HepG2 (cell line): Measurements from ENCODE around the gene DCUN1D2. TPM values are rescaled to one million over a fixed set of nuclear protein-coding genes. Genes with fewer than 3 reads are reported as not detected.
A peak's percentile ranks its signal among the peaks of the same experiment; 100 is the strongest.

ENCODE experiments used
- ARID5B ChIP-seq: IDR thresholded peaks from 2 replicates; pipeline ENCODE4 v1.4.0; 2020; ENCODE audit warnings: mild to moderate bottlenecking, missing genetic modification reagents
- ESRRA ChIP-seq: sonication (generic); formaldehyde crosslinking; IDR thresholded peaks from 2 replicates; pipeline ENCODE4 v1.5.1; 2020; ENCODE audit warnings: mild to moderate bottlenecking, low read depth, missing genetic modification reagents
- FOXP1 ChIP-seq, 2 experiments: fragments of 450-650 bp in 1 of 2; IDR thresholded peaks; 2 replicates each; pipeline ENCODE4 v1.6.1; 2017 to 2018; ENCODE audit warnings: antibody characterized with exemption in 1 of 2
- HDAC1 ChIP-seq: sonication (generic); formaldehyde crosslinking; IDR thresholded peaks from 2 replicates; pipeline ENCODE4 v1.5.1; 2020; ENCODE audit warnings: mild to moderate bottlenecking, missing genetic modification reagents
- HMGXB3 ChIP-seq: sonication (generic); formaldehyde crosslinking; IDR thresholded peaks from 2 replicates; pipeline ENCODE4 v1.4.0; 2020; ENCODE audit warnings: missing genetic modification reagents, borderline replicate concordance
- KDM6A ChIP-seq: IDR thresholded peaks from 2 replicates; pipeline ENCODE4 v1.6.1; 2016; ENCODE audit warnings: low read depth
- NFATC3 ChIP-seq: sonication (generic); formaldehyde crosslinking; IDR thresholded peaks from 2 replicates; pipeline ENCODE4 v1.5.1; 2020; ENCODE audit warnings: mild to moderate bottlenecking, missing genetic modification reagents
- REPIN1 ChIP-seq: sonication (generic); formaldehyde crosslinking; IDR thresholded peaks from 2 replicates; pipeline ENCODE4 v1.8.0; 2022; ENCODE audit warnings: missing genetic modification reagents, low read depth, mild to moderate bottlenecking, borderline replicate concordance
- TP53 ChIP-seq: sonication (generic); formaldehyde crosslinking; conservative IDR thresholded peaks from 2 replicates; pipeline ENCODE4 v1.4.0; 2020; ENCODE audit warnings: missing genetic modification reagents
- ZBTB40 ChIP-seq, 2 experiments: fragments of 450-650 bp in 1 of 2; sonication (generic) in 1 of 2; formaldehyde crosslinking in 1 of 2; IDR thresholded peaks; 2 replicates each; pipeline versions ENCODE4 v1.6.1 to v1.8.0; 2016 to 2022; ENCODE audit warnings: antibody characterized with exemption in 1 of 2, mild to moderate bottlenecking in 1 of 2, missing genetic modification reagents in 1 of 2
- ZNF180 ChIP-seq: sonication (generic); formaldehyde crosslinking; IDR thresholded peaks from 2 replicates; pipeline ENCODE4 v1.4.0; 2020; ENCODE audit warnings: low read depth, missing genetic modification reagents, borderline replicate concordance
- polyA plus RNA-seq, 8 experiments: library from polyadenylated mRNA; depleted of rRNA in 3 of 8; stranded (reverse) in 7 of 8; unstranded in 1 of 8; fragments of >200 nt; fragmentation: Illumina TruSeq in 4 of 8; extraction: Trizol in 4 of 8; gene quantifications; 2 replicates each; pipeline versions ENCODE4 v1.2.1 to v1.2.3, GENCODE V29; 2011 to 2016; ENCODE audit warnings: low read depth in 4 of 8, missing spikeins in 1 of 8, mixed read lengths in 1 of 8; ENCODE audit not compliant: insufficient read depth in 1 of 8
- total RNA-seq, 5 experiments: library from RNA; depleted of rRNA; stranded (reverse); fragments of >200 nt; fragmentation: Illumina TruSeq; extraction: Trizol; gene quantifications; 2 replicates each; pipeline ENCODE4 v1.2.3, GENCODE V29; 2016; ENCODE audit warnings: low read depth in 1 of 5

Gene DCUN1D2
- total and polyA plus RNA-seq, 2 of the 13 experiments (the other 11 are each of a cell fraction or from before 2014, with no cell fraction given), result 9.1 to 9.6 TPM

- TF ChIP-seq HMGXB3 (CRISPR knock-in tag) (no peak), REPIN1 (CRISPR knock-in tag) (no peak), HDAC1 (no peak), TP53 (CRISPR knock-in tag) (no peak), ZNF180 (CRISPR knock-in tag) (no peak), ESRRA (no peak), ARID5B (peak; percentile 91), FOXP1 (IDR thresholded peaks at IDR 0.05) (no peak), FOXP1 (CRISPR knock-in tag; IDR thresholded peaks at IDR 0.05) (peak; percentile 68), ZBTB40 (IDR thresholded peaks at IDR 0.05) (no peak), ZBTB40 (CRISPR knock-in tag; IDR thresholded peaks at IDR 0.05) (no peak), NFATC3 (no peak), KDM6A (CRISPR knock-in tag) (no peak)
These were observed 2.9 kb upstream of the DCUN1D2 start (continued) for GRCh38 chr13:113493315-113493951.
